K562 (cell line): ENCODE measurements around the gene LBHD1. TPM values are rescaled to one million over a fixed set of nuclear protein-coding genes. Genes with fewer than 3 reads are reported as not detected.

ENCODE experiments used
- ELF1 ChIP-seq: fragments of 200-800 bp; sonication (Bioruptor generic); IDR thresholded peaks from 2 replicates; pipeline ENCODE4 v1.6.1; 2016; ENCODE audit warnings: missing genetic modification characterization, missing compliant biosample characterization
- NR1H2 ChIP-seq: sonication (generic); formaldehyde crosslinking; IDR thresholded peaks from 2 replicates; pipeline ENCODE4 v1.4.0; 2020; ENCODE audit warnings: mild to moderate bottlenecking, missing genetic modification reagents
- NR2C1 ChIP-seq, 2 experiments: fragments of 450-650 bp; IDR thresholded peaks; 2 replicates each; pipeline ENCODE4 v1.6.1; 2017; ENCODE audit warnings: mild to moderate bottlenecking in 2 of 2, antibody characterized with exemption in 1 of 2, inconsistent platforms in 1 of 2, missing compliant biosample characterization in 1 of 2, missing genetic modification characterization in 1 of 2
- SUPT5H ChIP-seq: fragments of 450-650 bp; IDR thresholded peaks from 2 replicates; pipeline ENCODE4 v1.6.1; 2016
- ZNF184 ChIP-seq: sonication (generic); formaldehyde crosslinking; IDR thresholded peaks from 2 replicates; pipeline ENCODE4 v1.5.0; 2020; ENCODE audit warnings: missing genetic modification reagents
- ZNF778 ChIP-seq: fragments of 450-650 bp; formaldehyde crosslinking; IDR thresholded peaks from 2 replicates; pipeline ENCODE4 v1.4.0; 2020; ENCODE audit warnings: mild to moderate bottlenecking, moderate library complexity
- polyA plus RNA-seq, 8 experiments: library from polyadenylated mRNA; depleted of rRNA in 4 of 8; stranded (reverse) in 5 of 8; unstranded in 3 of 8; fragments of >200 nt; fragmentation: Nextera tagmentation in 2 of 8; fragmentation: Illumina TruSeq in 1 of 8; extraction: Ambion mirVana in 2 of 8; extraction: Trizol in 1 of 8; gene quantifications; 2 replicates each; pipeline versions ENCODE4 v1.2.1 to v1.2.3, GENCODE V29; 2011 to 2014; ENCODE audit warnings: inconsistent platforms in 1 of 8, missing spikeins in 1 of 8
- total RNA-seq, 7 experiments: library from RNA; depleted of rRNA in 6 of 7; stranded (reverse); fragments of >200 nt in 6 of 7; fragmentation: Illumina TruSeq in 2 of 7; extraction: Trizol in 2 of 7; gene quantifications; 2 replicates each; pipeline versions ENCODE4 v1.2.1 to v1.2.3, GENCODE V29; 2011 to 2021; ENCODE audit warnings: low replicate concordance in 1 of 7
- TF ChIP-seq, protein P1 (sequence below): sonication (generic); formaldehyde crosslinking; IDR thresholded peaks from 2 replicates; pipeline ENCODE4 v1.8.0; 2023; ENCODE audit warnings: missing genetic modification reagents, mild to moderate bottlenecking, borderline replicate concordance
- TF ChIP-seq, protein P2 (sequence below): fragments of 450-650 bp; IDR thresholded peaks from 2 replicates; pipeline ENCODE4 v1.6.1; 2014; ENCODE audit warnings: low read depth, mild to moderate bottlenecking, moderate library complexity, borderline replicate concordance

The LBHD1 gene
- total and polyA plus RNA-seq, 9 of the 15 experiments (the other 6 are each of a cell fraction or from before 2014, with no cell fraction given), result 2.6 to 28.0 (median 12.5) TPM

DNA sequence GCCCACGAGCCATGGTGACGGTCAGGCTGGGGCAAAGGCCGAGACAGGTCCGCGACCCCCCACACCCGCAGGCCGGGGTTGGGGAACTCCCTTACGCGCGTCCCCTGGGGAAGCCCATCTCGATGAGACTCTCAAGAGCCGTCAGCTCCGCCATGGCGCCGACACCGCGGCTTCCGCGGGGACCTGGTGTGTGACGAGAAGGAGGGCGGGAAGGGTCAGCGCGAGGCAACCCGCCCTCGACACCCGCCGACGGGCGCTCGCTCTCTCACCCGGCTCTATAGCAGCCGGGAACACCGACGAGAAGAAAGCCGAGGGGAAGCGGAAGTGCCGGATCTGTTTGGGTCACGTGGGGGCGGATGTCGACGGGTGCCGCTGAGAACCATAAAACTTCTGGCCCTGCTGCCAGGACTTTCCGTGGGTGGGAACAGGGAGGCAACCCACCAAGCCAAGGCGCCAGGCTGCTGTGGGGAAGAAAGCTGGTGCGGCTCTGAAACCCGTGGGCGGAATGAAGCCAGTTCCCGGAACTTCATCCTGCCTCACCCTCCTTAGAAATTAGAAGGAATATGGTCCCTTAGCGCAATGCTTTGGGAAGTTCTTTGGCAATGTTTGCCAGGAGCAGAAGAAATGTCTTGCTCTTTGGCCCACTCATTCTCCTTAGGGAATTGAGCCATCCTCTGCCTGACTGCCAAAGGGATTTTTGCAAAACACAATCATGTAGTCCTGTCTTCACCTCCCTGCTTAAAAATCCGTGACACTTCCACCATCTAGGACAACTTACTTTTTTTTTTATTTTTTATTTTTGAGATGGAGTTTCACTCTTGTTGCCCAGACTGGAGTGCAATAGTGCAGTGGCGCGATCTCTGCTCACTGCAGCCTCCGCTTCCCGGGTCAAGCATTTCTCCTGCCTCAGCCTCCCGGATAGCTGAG lies 7.0 kb upstream of the LBHD1 start, which contains the start of gene UBXN1 (continued):
- TF ChIP-seq, protein P1, sequence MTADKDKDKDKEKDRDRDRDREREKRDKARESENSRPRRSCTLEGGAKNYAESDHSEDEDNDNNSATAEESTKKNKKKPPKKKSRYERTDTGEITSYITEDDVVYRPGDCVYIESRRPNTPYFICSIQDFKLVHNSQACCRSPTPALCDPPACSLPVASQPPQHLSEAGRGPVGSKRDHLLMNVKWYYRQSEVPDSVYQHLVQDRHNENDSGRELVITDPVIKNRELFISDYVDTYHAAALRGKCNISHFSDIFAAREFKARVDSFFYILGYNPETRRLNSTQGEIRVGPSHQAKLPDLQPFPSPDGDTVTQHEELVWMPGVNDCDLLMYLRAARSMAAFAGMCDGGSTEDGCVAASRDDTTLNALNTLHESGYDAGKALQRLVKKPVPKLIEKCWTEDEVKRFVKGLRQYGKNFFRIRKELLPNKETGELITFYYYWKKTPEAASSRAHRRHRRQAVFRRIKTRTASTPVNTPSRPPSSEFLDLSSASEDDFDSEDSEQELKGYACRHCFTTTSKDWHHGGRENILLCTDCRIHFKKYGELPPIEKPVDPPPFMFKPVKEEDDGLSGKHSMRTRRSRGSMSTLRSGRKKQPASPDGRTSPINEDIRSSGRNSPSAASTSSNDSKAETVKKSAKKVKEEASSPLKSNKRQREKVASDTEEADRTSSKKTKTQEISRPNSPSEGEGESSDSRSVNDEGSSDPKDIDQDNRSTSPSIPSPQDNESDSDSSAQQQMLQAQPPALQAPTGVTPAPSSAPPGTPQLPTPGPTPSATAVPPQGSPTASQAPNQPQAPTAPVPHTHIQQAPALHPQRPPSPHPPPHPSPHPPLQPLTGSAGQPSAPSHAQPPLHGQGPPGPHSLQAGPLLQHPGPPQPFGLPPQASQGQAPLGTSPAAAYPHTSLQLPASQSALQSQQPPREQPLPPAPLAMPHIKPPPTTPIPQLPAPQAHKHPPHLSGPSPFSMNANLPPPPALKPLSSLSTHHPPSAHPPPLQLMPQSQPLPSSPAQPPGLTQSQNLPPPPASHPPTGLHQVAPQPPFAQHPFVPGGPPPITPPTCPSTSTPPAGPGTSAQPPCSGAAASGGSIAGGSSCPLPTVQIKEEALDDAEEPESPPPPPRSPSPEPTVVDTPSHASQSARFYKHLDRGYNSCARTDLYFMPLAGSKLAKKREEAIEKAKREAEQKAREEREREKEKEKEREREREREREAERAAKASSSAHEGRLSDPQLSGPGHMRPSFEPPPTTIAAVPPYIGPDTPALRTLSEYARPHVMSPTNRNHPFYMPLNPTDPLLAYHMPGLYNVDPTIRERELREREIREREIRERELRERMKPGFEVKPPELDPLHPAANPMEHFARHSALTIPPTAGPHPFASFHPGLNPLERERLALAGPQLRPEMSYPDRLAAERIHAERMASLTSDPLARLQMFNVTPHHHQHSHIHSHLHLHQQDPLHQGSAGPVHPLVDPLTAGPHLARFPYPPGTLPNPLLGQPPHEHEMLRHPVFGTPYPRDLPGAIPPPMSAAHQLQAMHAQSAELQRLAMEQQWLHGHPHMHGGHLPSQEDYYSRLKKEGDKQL (CRISPR knock-in tag), result no peak
- TF ChIP-seq NR1H2 (peak; percentile 88; the same call in 1 of the 2 replicates), SUPT5H (peak; percentile 85), NR2C1 (IDR thresholded peaks at IDR 0.05) (peak; percentile 50; the same call in 1 of the 2 replicates), NR2C1 (tag; IDR thresholded peaks at IDR 0.05) (peak; percentile 51; the same call in 1 of the 2 replicates), ZNF184 (CRISPR knock-in tag) (peak; percentile 73; the same call in 1 of the 2 replicates), ZNF778 (CRISPR knock-in tag) (no peak), ELF1 (tag) (peak; percentile 96)
- TF ChIP-seq, protein P2, sequence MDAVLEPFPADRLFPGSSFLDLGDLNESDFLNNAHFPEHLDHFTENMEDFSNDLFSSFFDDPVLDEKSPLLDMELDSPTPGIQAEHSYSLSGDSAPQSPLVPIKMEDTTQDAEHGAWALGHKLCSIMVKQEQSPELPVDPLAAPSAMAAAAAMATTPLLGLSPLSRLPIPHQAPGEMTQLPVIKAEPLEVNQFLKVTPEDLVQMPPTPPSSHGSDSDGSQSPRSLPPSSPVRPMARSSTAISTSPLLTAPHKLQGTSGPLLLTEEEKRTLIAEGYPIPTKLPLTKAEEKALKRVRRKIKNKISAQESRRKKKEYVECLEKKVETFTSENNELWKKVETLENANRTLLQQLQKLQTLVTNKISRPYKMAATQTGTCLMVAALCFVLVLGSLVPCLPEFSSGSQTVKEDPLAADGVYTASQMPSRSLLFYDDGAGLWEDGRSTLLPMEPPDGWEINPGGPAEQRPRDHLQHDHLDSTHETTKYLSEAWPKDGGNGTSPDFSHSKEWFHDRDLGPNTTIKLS, result 0 out of 2 replicates have a peak, but pooled peaks have one; percentile 37
